ENCODE measurements around the gene OXSR1. TPM values are rescaled to one million over a fixed set of nuclear protein-coding genes. Genes with fewer than 3 reads are reported as not detected.

The OXSR1 gene
- total RNA-seq, 4 donors from 2014 or later = 23.9 to 35.8 (median 29.9) TPM

DNA sequence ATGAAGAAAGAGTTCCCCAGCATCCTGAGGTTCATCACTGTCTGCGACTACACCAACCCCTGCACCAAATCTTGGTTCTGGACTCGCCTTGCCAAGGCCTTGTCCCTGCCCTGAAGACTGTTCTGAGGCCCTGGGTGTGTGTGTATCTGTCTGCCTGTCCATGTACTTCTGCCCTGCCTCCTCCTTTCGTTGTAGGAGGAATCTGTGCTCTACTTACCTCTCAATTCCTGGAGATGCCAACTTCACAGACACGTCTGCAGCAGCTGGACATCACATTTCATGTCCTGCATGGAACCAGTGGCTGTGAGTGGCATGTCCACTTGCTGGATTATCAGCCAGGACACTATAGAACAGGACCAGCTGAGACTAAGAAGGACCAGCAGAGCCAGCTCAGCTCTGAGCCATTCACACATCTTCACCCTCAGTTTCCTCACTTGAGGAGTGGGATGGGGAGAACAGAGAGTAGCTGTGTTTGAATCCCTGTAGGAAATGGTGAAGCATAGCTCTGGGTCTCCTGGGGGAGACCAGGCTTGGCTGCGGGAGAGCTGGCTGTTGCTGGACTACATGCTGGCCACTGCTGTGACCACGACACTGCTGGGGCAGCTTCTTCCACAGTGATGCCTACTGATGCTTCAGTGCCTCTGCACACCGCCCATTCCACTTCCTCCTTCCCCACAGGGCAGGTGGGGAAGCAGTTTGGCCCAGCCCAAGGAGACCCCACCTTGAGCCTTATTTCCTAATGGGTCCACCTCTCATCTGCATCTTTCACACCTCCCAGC, 24.0 kb upstream of the OXSR1 start:
- peaks cover 0 to 5% (median 0%) of the 10 kb centered on the region in 4 donors for H3K9me3 ChIP-seq
- WGBS, 2 donors = 93% methylated on average over 7 of the region's 7 CpGs
- TF ChIP-seq EP300 (IDR thresholded peaks at IDR 0.05) = no peak
- no peak for DNase-seq (ENCODE audit: low spot score in 2 of 2)
- no peak overlapping the region for H3K27ac ChIP-seq
- H3K36me3 ChIP-seq = peaks cover 0 to 27% (median 4%) of the 10 kb centered on the region in 3 donors
- no peaks in the 10 kb centered on the region for H3K27me3 ChIP-seq
- peaks cover 0 to 30% (median 14%) of the 10 kb centered on the region in 4 donors for H3K4me1 ChIP-seq
- H3K4me3 ChIP-seq = no peak overlapping the region

- peaks cover 0 to 10% (median 0%) of the 10 kb centered on the region in 4 donors for H3K9me3 ChIP-seq
- no peak overlapping the region for H3K4me3 ChIP-seq
- no peak overlapping the region for H3K27ac ChIP-seq
- DNase-seq (ENCODE audit: low spot score in 2 of 2) = no peak
- H3K27me3 ChIP-seq = no peaks in the 10 kb centered on the region
- H3K36me3 ChIP-seq = peaks cover 0 to 27% (median 4%) of the 10 kb centered on the region in 3 donors
- peaks cover 0 to 30% (median 14%) of the 10 kb centered on the region in 4 donors for H3K4me1 ChIP-seq
- 96 to 97% methylated on average over 2 of the region's 2 CpGs for WGBS, 2 donors
- TF ChIP-seq EP300 (IDR thresholded peaks at IDR 0.05) = no peak
- no peak for TF ChIP-seq POLR2A (IDR thresholded peaks at IDR 0.05)
- TF ChIP-seq, protein P1, sequence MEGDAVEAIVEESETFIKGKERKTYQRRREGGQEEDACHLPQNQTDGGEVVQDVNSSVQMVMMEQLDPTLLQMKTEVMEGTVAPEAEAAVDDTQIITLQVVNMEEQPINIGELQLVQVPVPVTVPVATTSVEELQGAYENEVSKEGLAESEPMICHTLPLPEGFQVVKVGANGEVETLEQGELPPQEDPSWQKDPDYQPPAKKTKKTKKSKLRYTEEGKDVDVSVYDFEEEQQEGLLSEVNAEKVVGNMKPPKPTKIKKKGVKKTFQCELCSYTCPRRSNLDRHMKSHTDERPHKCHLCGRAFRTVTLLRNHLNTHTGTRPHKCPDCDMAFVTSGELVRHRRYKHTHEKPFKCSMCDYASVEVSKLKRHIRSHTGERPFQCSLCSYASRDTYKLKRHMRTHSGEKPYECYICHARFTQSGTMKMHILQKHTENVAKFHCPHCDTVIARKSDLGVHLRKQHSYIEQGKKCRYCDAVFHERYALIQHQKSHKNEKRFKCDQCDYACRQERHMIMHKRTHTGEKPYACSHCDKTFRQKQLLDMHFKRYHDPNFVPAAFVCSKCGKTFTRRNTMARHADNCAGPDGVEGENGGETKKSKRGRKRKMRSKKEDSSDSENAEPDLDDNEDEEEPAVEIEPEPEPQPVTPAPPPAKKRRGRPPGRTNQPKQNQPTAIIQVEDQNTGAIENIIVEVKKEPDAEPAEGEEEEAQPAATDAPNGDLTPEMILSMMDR (IDR thresholded peaks at IDR 0.05) = no peak
These were observed 23.4 kb upstream of the OXSR1 start for GRCh38 chr3:38141952-38142273.

DNA sequence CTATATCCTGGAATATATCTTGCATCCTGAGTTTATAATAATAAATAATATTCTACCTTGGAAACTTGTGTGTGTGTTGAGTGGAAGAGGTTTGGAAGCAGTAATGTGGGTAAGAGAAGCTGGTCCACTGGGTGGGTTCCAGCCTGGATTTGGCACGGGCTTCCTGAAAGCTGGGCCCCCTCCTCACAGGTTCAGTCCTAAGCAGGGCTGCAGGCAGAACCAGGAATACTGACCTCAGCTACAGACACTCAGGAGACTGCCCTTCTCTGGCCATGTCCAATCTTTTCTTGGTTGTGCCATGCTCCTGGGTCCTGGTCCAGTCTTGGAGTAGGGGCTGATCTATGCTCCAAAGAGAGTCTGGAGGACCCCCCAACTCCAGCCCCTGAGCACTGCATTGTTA, 22.4 kb upstream of the OXSR1 start:
- H3K27me3 ChIP-seq = no peaks in the 10 kb centered on the region
- no peak overlapping the region for H3K4me3 ChIP-seq
- 85 to 88% methylated on average over 1 of the region's 1 CpG for WGBS, 2 donors
- peaks cover 0 to 26% (median 12%) of the 10 kb centered on the region in 4 donors for H3K4me1 ChIP-seq
- no peak for TF ChIP-seq EP300 (IDR thresholded peaks at IDR 0.05)
- no peak for TF ChIP-seq POLR2A (IDR thresholded peaks at IDR 0.05)
- TF ChIP-seq, protein P1 (IDR thresholded peaks at IDR 0.05) = no peak
- H3K27ac ChIP-seq = no peak overlapping the region
- peaks cover 0 to 17% (median 0%) of the 10 kb centered on the region in 4 donors for H3K9me3 ChIP-seq
- H3K36me3 ChIP-seq = peaks cover 0 to 27% (median 4%) of the 10 kb centered on the region in 3 donors
- DNase-seq (ENCODE audit: low spot score in 2 of 2) = no peak

DNA sequence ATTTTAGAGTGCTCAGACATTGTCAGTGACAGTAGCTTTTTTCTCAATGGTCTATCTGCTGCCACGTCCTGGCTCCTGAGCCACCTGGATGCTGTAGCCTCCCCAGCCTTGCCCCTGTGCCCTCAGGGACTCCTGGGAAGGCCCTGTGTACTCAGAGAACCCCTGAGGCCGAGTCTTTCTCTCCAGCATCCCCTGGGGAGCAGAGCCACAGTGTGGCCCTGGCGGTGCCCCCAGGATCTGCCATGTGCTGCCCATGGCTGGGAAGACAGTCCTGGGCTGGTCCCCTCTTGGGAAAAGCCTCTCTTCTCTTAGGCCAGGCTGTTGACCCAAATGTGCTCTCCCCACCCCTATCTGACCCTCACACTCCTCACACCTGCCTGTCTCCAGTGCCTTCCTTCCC, 21.8 kb upstream of the OXSR1 start:
- whole genome bisulfite sequencing, 2 donors = 64 to 78% methylated on average over 3 of the region's 3 CpGs
- Histone ChIP-seq H3K36me3 (peaks cover 0 to 27% (median 4%) of the 10 kb centered on the region in 3 donors), H3K27ac (no peak overlapping the region), H3K4me3 (no peak overlapping the region), H3K4me1 (peaks cover 0 to 22% (median 10%) of the 10 kb centered on the region in 4 donors), H3K9me3 (peaks cover 0 to 17% (median 0%) of the 10 kb centered on the region in 4 donors), H3K27me3 (no peaks in the 10 kb centered on the region)
- TF ChIP-seq, protein P1 (IDR thresholded peaks at IDR 0.05) = no peak
- TF ChIP-seq POLR2A (IDR thresholded peaks at IDR 0.05) = no peak
- TF ChIP-seq EP300 (IDR thresholded peaks at IDR 0.05) = no peak
- no peak for DNase-seq (ENCODE audit: low spot score in 2 of 2)

GRCh38 chr3:38146504-38146903, 18.8 kb upstream of the OXSR1 start:
- 88 to 96% methylated on average over 2 of the region's 2 CpGs for WGBS, 2 donors
- TF ChIP-seq POLR2A (IDR thresholded peaks at IDR 0.05) = no peak
- no peak for TF ChIP-seq EP300 (IDR thresholded peaks at IDR 0.05)
- TF ChIP-seq, protein P1 (IDR thresholded peaks at IDR 0.05) = no peak
- H3K4me1 ChIP-seq = no peaks in the 10 kb centered on the region

More at GRCh38 chr3:38146504-38146903, 18.8 kb upstream of the OXSR1 start:
- no peaks in the 10 kb centered on the region for H3K27me3 ChIP-seq
- peaks cover 0 to 15% (median 4%) of the 10 kb centered on the region in 3 donors for H3K36me3 ChIP-seq
- peaks cover 0 to 17% (median 0%) of the 10 kb centered on the region in 4 donors for H3K9me3 ChIP-seq
- H3K4me3 ChIP-seq = no peak overlapping the region
- no peak overlapping the region for H3K27ac ChIP-seq
- DNase-seq (ENCODE audit: low spot score in 2 of 2) = no peak
